ENCODE data around the gene FGF14.

The FGF14 gene

DNA sequence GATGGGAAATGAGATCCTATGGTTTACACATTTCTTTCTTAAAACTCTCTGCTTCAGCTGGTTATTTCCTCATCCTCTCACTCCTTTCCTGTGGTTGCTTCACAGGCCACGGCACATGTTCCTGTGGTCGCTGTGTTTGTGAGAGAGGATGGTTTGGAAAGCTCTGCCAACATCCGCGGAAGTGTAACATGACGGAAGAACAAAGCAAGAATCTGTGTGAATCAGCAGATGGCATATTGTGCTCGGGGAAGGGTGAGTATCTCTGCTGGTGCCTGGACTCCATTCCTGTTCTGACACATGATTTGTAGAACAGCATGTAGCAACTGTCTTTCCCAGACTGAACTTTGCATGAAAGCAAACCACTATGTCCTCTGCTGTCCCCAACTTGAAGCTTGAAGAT lies 695.2 kb downstream of the FGF14 start:
- DNase-seq = no peak

DNA sequence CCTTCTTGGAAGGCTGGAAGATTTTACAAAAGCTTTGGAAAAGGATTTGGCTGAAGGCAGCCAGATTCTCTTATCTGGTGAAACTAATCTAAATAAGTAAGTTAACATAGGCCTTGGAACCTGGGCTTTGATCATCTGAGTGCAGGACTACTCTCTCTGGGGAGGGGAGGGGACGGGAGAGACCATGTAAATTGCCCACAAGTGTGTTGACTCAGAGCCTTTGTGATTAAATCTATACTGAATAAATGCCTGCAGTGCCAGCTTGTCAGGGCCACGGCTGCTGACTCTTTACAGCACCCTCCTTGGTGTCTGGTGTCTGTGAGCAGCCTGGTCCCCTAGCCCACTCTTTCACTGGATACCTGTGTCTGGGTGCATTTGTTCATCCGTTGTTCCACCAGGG lies 698.0 kb downstream of the FGF14 start:
- DNase-seq = no peak

DNA sequence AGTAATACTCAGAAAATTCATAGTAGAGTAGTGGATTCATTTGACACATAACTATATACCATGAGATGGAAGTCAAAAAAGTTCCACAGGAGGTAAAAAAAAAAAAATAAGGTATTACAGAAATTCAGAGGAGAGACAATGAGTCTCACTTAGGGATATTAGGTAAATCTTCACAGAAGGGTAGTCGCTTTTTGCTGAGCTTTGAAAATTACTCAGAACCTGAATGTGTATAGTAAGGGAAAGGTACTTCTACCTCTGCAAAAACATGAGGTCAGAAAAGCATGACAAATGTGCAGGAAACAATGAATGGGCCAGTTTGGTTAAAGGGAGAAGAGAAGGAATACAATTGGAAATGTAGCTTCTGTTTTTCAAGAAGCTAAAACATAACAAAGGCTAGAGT lies 698.8 kb downstream of the FGF14 start:
- no peak for DNase-seq

DNA sequence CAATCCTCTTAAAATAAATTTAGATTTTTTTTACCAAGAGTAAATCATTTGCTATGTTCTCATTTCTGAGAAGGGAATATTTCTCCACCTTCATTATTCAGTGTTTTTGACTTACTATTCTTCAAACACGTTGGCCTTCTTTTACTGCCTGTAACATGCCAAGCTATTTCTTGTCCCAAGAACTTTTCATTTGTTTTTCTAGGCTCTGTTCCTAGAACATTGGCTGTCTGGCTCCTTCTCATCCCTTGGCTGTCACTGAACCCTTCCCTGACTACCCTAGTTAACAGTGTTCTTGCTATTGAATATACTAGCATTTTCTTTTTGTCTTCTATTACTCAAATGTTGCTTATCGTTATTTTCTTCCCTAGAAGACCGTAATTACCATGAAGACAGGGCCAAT lies 701.2 kb downstream of the FGF14 start:
- DNase-seq = no peak

DNA sequence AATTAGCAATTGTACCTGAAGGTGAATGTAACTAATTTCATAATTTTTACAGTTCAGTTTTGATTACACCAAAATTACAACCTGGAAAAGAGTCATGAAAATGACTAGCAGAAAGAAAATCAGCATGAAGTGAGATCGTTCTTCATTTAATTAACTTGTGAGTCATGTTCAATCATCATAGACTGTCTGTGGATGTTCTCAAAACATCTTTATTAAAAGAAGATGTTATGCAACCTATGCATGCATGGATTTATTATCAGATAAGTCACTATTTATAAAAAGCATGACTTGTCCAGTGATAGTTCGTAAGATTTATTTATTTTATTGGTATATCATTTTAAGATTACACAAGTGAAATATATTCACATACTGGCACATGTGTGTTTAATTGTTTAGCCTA lies 703.4 kb downstream of the FGF14 start:
- no peak for DNase-seq

DNA sequence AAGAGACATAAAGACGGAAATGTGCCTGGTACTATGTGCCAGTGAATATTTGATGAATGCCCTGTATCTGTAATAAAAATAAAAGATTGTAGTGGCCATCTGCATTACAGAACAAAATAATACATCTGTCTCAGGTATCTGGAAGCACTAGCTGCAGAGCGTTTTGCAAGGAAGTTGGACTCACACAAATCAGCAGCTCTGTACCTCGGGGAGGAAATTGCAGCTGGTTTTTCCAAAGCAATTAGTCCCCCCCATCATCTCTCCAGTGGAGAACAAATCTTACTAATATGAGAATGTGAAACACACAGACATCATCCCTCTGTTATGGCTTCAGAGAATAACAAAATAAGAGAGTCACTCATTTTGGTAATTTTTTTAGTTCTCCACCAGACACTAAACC lies 704.1 kb downstream of the FGF14 start:
- no peak for DNase-seq

DNA sequence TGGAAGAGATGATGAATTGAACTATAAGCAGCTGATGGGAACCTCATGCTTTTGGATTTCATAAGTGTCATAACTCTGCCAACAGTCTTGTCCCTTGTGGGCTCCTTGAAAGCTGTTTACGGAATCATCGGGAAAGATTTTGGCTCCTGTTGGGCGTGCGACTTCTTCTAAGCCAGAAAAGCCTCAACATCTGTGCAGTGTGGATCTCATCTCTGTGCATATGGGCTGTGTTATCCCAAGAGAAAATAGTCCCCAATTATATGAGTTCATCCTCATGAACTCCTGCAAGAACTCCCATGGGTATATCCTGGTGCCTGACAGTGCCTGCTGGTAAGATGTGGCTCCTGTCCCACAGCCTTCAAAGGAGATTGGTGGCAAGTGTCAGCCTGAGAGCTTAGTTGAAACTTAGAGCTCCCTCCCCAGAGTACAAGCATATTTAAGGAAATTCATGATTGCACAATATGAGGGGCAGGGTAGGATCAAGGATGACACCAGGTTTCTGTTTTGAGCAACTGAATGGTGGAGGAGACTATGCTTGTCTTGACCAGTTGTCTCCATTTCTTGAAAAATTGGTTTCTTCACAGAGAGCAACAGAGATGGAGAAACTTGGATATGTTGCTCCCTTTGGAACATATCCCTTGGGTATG lies 705.9 kb downstream of the FGF14 start:
- no peak for DNase-seq

DNA sequence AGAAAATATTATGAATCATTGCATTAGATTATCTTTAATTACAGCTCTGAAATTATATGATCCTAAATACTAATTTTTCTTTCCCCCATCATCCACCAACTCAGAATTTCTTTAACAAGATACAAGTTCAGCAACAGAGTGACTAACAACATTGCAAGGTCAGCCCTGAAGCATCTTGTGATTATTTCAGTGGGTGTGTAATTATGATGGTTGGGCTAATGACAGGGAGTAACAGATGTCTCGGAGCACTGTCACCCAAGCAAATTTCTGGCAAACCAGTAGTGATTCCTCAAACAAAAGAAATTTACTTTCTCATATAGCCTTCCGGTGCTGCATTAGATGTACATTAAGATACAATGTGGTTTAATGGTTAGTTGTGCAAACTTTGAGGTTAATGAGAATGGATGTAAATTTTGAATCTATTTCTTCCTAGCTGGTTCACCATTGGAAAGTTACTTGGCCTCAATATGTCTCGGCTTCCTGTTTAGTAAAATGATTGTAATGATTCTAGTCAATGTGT lies 710.4 kb downstream of the FGF14 start:
- no peak for DNase-seq

DNA sequence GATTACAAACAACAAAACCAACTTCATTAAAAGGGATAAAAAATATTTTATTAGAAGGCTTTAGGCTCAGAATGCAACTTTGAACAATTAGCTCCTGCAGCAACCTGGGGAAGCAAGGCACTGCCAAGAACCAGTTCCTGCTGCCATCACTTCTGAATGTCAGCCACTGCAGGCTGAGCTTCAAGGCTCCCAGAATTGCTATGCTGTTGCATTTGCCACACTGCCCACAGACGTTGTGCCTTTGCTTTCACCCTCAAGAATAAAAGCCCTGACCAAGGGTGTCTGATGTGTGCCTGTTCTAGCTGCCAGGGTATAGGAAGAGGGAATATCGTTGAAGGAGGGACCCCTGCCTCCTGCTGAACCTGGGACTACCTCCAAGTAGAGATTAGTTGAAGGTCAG lies 711.0 kb downstream of the FGF14 start:
- DNase-seq = no peak

DNA sequence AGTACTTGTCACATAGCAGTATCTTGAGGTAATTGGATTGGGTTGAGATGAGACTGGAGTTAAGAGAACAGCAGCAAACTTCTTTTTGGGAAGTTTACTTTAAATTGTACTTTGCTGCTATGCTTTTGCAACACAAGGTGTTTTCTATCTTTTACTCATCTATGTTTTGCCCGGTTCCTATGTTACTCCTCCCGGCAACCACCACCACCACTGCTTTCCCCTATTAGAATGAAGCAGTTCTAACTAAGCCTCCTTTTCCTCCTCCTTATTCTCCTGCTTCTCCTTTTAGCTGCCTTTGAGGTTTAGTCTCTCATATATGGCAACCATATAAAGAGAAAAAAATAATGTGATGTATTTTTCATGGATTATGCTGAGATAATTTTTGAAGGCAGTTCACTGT lies 715.8 kb downstream of the FGF14 start:
- DNase-seq = no peak

DNA sequence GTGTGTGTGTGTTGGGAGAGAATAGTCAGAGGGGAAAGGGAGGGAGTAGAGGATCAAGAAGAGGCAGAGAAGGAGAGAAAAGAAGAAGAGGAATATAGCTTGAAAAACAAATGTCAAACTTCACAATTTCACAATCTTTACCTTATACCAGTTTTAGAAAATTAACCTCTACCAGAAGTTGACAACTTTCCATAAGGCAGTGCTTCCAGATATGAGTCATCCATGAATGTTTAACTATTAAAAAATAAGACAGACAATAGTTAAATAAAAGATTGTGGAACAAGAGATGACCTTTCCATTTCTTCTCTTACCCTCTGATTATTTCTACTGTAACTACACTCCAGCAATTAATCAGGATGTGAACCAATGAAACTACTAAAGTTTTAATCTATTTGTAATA lies 720.0 kb downstream of the FGF14 start:
- no peak for DNase-seq

DNA sequence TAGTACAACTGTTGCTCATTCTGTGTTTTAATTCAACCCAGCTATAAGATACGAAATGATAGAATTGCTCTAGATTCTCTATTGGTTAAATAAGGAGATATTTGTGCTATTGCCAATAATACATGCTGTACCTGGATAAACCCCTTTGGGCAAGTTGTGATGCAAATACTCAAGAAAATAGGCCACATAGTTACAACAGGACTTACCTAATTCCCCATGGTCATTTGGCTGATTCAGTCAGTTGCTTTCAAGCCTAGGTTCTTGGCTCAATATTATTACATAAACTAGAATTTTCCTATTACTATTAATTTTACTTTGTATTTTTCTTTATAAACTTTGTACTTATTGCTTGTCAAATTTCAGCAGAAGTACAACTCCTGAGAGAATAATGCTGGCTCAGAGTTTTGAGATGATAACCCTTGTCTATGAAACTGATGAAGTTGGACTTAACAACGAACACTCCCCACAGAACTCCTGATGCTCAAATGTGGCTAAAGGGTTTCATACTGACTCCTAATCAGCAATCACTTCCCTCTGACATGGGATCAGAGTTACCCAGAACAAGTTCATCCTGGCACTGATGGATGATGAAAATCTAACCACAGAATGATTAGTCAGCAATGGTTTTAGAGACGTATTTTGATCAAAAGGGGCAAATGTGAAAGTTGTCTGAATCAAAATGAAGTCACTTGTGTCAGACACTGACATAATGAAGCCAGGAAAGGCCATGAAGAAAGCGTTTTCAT lies 728.3 kb downstream of the FGF14 start:
- no peak for DNase-seq

DNA sequence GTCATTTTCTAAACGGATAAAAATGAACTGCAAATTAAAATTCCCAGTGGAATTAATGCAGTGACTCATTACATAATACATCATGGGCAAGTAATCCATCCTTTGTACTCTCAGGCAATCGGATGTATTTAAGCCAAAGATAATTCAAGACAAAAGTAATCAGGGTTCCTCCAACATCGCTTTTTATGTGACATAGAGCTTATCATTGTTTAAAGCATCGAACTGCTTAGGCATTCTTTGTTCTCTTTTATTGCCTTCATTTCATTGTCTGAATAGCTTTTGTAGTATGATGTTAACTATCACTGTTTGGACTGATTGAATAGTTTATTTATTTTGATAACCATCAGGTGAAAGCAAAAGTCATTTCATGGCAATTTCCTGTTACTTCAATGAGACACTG lies 740.0 kb downstream of the FGF14 start:
- DNase-seq = no peak

Measured in activated effector memory CD4-positive, alpha-beta T cell treated with anti-CD3 and anti-CD28 coated beads, Interleukin-2, amount 50 U/mL, for 16 hours (primary cell).